ENCODE results near the gene IL37.

- TF ChIP-seq CTCF (IDR thresholded peaks at IDR 0.05) (peak; percentile 90), EZH2 (IDR thresholded peaks at IDR 0.05; ENCODE audit: borderline replicate concordance, insufficient read depth, low read depth, low read length, poor library complexity, severe bottlenecking) (no peak)
Observed at GRCh38 chr2:112884869-112885505, 26.0 kb upstream of the IL37 start.
